Measurements from ENCODE around the gene MPHOSPH10. TPM values are rescaled to one million over a fixed set of nuclear protein-coding genes. Genes with fewer than 3 reads are reported as not detected.
A peak's percentile ranks its signal among the peaks of the same experiment; 100 is the strongest.
"Not testable (repeated sequence)": the region's sequence is repeated elsewhere in the genome, so short reads cannot be mapped to it uniquely, and the experiment has no call there.

The MPHOSPH10 gene
- total RNA-seq, 1 donor from 2014 or later = 7.8 TPM

- Histone ChIP-seq H3K9me3 (ENCODE audit: control insufficient read depth in 3 of 3, low read length in 3 of 3) (no peaks in the 10 kb centered on the region), H3K36me3 (ENCODE audit: control insufficient read depth in 3 of 3, insufficient read depth in 3 of 3, low read length in 3 of 3) (no peaks in the 10 kb centered on the region), H3K27me3 (ENCODE audit: control insufficient read depth in 3 of 3, insufficient read depth in 3 of 3, low read length in 3 of 3) (no peaks in the 10 kb centered on the region), H3K9ac (ENCODE audit: low read depth in 1 of 3, low read length in 3 of 3) (no peak overlapping the region), H3K4me3 (ENCODE audit: low read length in 3 of 3) (peak overlapping the region in 2 of 3 donors; percentile 6 to 39), H3K27ac (ENCODE audit: low read depth, low read length) (no peak overlapping the region), H3K4me1 (ENCODE audit: control insufficient read depth in 3 of 3, insufficient read depth in 3 of 3, low read length in 3 of 3) (peaks cover 0 to 7% (median 4%) of the 10 kb centered on the region in 3 donors)
Measured at GRCh38 chr2:71157124-71157793, 26.8 kb downstream of the MPHOSPH10 start.

- no peaks in the 10 kb centered on the region for H3K9me3 ChIP-seq (ENCODE audit: control insufficient read depth in 3 of 3, low read length in 3 of 3)
- no peaks in the 10 kb centered on the region for H3K4me1 ChIP-seq (ENCODE audit: control insufficient read depth in 3 of 3, insufficient read depth in 3 of 3, low read length in 3 of 3)
- H3K9ac ChIP-seq (ENCODE audit: low read depth in 1 of 3, low read length in 3 of 3) = no peak overlapping the region
- no peaks in the 10 kb centered on the region for H3K36me3 ChIP-seq (ENCODE audit: control insufficient read depth in 3 of 3, insufficient read depth in 3 of 3, low read length in 3 of 3)
- no peak overlapping the region for H3K4me3 ChIP-seq (ENCODE audit: low read length in 3 of 3)
- no peaks in the 10 kb centered on the region for H3K27me3 ChIP-seq (ENCODE audit: control insufficient read depth in 3 of 3, insufficient read depth in 3 of 3, low read length in 3 of 3)
- H3K27ac ChIP-seq (ENCODE audit: low read depth, low read length) = no peak overlapping the region
Measured at GRCh38 chr2:71166812-71167211, 36.4 kb downstream of the MPHOSPH10 start.

GRCh38 chr2:71173096-71173495, 42.7 kb downstream of the MPHOSPH10 start:
- H3K9ac ChIP-seq (ENCODE audit: low read depth in 1 of 3, low read length in 3 of 3) = no peak overlapping the region
- no peaks in the 10 kb centered on the region for H3K27me3 ChIP-seq (ENCODE audit: control insufficient read depth in 3 of 3, insufficient read depth in 3 of 3, low read length in 3 of 3)
- no peaks in the 10 kb centered on the region for H3K4me1 ChIP-seq (ENCODE audit: control insufficient read depth in 3 of 3, insufficient read depth in 3 of 3, low read length in 3 of 3)
- H3K9me3 ChIP-seq (ENCODE audit: control insufficient read depth in 3 of 3, low read length in 3 of 3) = no peaks in the 10 kb centered on the region
- H3K4me3 ChIP-seq (ENCODE audit: low read length in 3 of 3) = no peak overlapping the region
- no peak overlapping the region for H3K27ac ChIP-seq (ENCODE audit: low read depth, low read length)
- no peaks in the 10 kb centered on the region for H3K36me3 ChIP-seq (ENCODE audit: control insufficient read depth in 3 of 3, insufficient read depth in 3 of 3, low read length in 3 of 3)

GRCh38 chr2:71174207-71174606, 43.8 kb downstream of the MPHOSPH10 start:
- no peaks in the 10 kb centered on the region for H3K4me1 ChIP-seq (ENCODE audit: control insufficient read depth in 3 of 3, insufficient read depth in 3 of 3, low read length in 3 of 3)
- H3K4me3 ChIP-seq (ENCODE audit: low read length in 3 of 3) = no peak overlapping the region
- no peaks in the 10 kb centered on the region for H3K9me3 ChIP-seq (ENCODE audit: control insufficient read depth in 3 of 3, low read length in 3 of 3)
- no peak overlapping the region for H3K27ac ChIP-seq (ENCODE audit: low read depth, low read length)
- H3K36me3 ChIP-seq (ENCODE audit: control insufficient read depth in 3 of 3, insufficient read depth in 3 of 3, low read length in 3 of 3) = no peaks in the 10 kb centered on the region
- H3K9ac ChIP-seq (ENCODE audit: low read depth in 1 of 3, low read length in 3 of 3) = no peak overlapping the region
- no peaks in the 10 kb centered on the region for H3K27me3 ChIP-seq (ENCODE audit: control insufficient read depth in 3 of 3, insufficient read depth in 3 of 3, low read length in 3 of 3)

GRCh38 chr2:71178836-71179235, 48.4 kb downstream of the MPHOSPH10 start:
- not testable (repeated sequence) for H3K4me1 ChIP-seq (ENCODE audit: control insufficient read depth in 3 of 3, insufficient read depth in 3 of 3, low read length in 3 of 3); H3K36me3 ChIP-seq (ENCODE audit: control insufficient read depth in 3 of 3, insufficient read depth in 3 of 3, low read length in 3 of 3); H3K27me3 ChIP-seq (ENCODE audit: control insufficient read depth in 3 of 3, insufficient read depth in 3 of 3, low read length in 3 of 3); H3K27ac ChIP-seq (ENCODE audit: low read depth, low read length); H3K9ac ChIP-seq (ENCODE audit: low read depth in 1 of 3, low read length in 3 of 3); H3K4me3 ChIP-seq (ENCODE audit: low read length in 3 of 3); H3K9me3 ChIP-seq (ENCODE audit: control insufficient read depth in 3 of 3, low read length in 3 of 3)

GRCh38 chr2:71181316-71181715, 50.9 kb downstream of the MPHOSPH10 start:
- peaks cover 0 to 2% (median 0%) of the 10 kb centered on the region in 3 donors for H3K36me3 ChIP-seq (ENCODE audit: control insufficient read depth in 3 of 3, insufficient read depth in 3 of 3, low read length in 3 of 3)
- no peaks in the 10 kb centered on the region for H3K9me3 ChIP-seq (ENCODE audit: control insufficient read depth in 3 of 3, low read length in 3 of 3)
- H3K4me1 ChIP-seq (ENCODE audit: control insufficient read depth in 3 of 3, insufficient read depth in 3 of 3, low read length in 3 of 3) = no peaks in the 10 kb centered on the region
- no peak overlapping the region for H3K9ac ChIP-seq (ENCODE audit: low read depth in 1 of 3, low read length in 3 of 3)
- H3K27ac ChIP-seq (ENCODE audit: low read depth, low read length) = no peak overlapping the region
- H3K4me3 ChIP-seq (ENCODE audit: low read length in 3 of 3) = no peak overlapping the region
- H3K27me3 ChIP-seq (ENCODE audit: control insufficient read depth in 3 of 3, insufficient read depth in 3 of 3, low read length in 3 of 3) = no peaks in the 10 kb centered on the region

- not testable (repeated sequence) for H3K9me3 ChIP-seq (ENCODE audit: control insufficient read depth in 3 of 3, low read length in 3 of 3); H3K4me3 ChIP-seq (ENCODE audit: low read length in 3 of 3); H3K27me3 ChIP-seq (ENCODE audit: control insufficient read depth in 3 of 3, insufficient read depth in 3 of 3, low read length in 3 of 3); H3K27ac ChIP-seq (ENCODE audit: low read depth, low read length); H3K4me1 ChIP-seq (ENCODE audit: control insufficient read depth in 3 of 3, insufficient read depth in 3 of 3, low read length in 3 of 3); H3K9ac ChIP-seq (ENCODE audit: low read depth in 1 of 3, low read length in 3 of 3)
- H3K36me3 ChIP-seq (ENCODE audit: control insufficient read depth in 3 of 3, insufficient read depth in 3 of 3, low read length in 3 of 3) = peaks cover 0 to 14% (median 0%) of the 10 kb centered on the region in 3 donors
Measured at GRCh38 chr2:71183306-71184115, 53.1 kb downstream of the MPHOSPH10 start.

- H3K36me3 ChIP-seq (ENCODE audit: control insufficient read depth in 3 of 3, insufficient read depth in 3 of 3, low read length in 3 of 3) = peaks cover 0 to 21% (median 2%) of the 10 kb centered on the region in 3 donors
- H3K4me1 ChIP-seq (ENCODE audit: control insufficient read depth in 3 of 3, insufficient read depth in 3 of 3, low read length in 3 of 3) = peaks cover 6 to 10% (median 9%) of the 10 kb centered on the region in 3 donors
- H3K27me3 ChIP-seq (ENCODE audit: control insufficient read depth in 3 of 3, insufficient read depth in 3 of 3, low read length in 3 of 3) = no peaks in the 10 kb centered on the region
- no peak overlapping the region for H3K9ac ChIP-seq (ENCODE audit: low read depth in 1 of 3, low read length in 3 of 3)
- H3K9me3 ChIP-seq (ENCODE audit: control insufficient read depth in 3 of 3, low read length in 3 of 3) = no peaks in the 10 kb centered on the region
- no peak overlapping the region for H3K4me3 ChIP-seq (ENCODE audit: low read length in 3 of 3)
- H3K27ac ChIP-seq (ENCODE audit: low read depth, low read length) = no peak overlapping the region
Measured at GRCh38 chr2:71186973-71187372, 56.5 kb downstream of the MPHOSPH10 start.

- Histone ChIP-seq H3K9ac (ENCODE audit: low read depth in 1 of 3, low read length in 3 of 3) (no peak overlapping the region), H3K36me3 (ENCODE audit: control insufficient read depth in 3 of 3, insufficient read depth in 3 of 3, low read length in 3 of 3) (peaks cover 0 to 21% (median 2%) of the 10 kb centered on the region in 3 donors), H3K9me3 (ENCODE audit: control insufficient read depth in 3 of 3, low read length in 3 of 3) (no peaks in the 10 kb centered on the region), H3K27me3 (ENCODE audit: control insufficient read depth in 3 of 3, insufficient read depth in 3 of 3, low read length in 3 of 3) (no peaks in the 10 kb centered on the region), H3K4me3 (ENCODE audit: low read length in 3 of 3) (no peak overlapping the region), H3K27ac (ENCODE audit: low read depth, low read length) (no peak overlapping the region), H3K4me1 (ENCODE audit: control insufficient read depth in 3 of 3, insufficient read depth in 3 of 3, low read length in 3 of 3) (peaks cover 6 to 10% (median 9%) of the 10 kb centered on the region in 3 donors)
Measured at GRCh38 chr2:71187589-71187988, 57.2 kb downstream of the MPHOSPH10 start.
